GM19035 (cell line): ENCODE measurements around the gene TSTD2.
"Not testable (repeated sequence)": the region's sequence is repeated elsewhere in the genome, so short reads cannot be mapped to it uniquely, and the experiment has no call there.

ENCODE experiments used
- ATAC-seq: cut with Tn5 transposase; IDR thresholded peaks from one replicate; pipeline ENCODE4 v1.9.1; 2021; ENCODE audit not compliant: unreplicated experiment

Gene TSTD2

GRCh38 chr9:97593960-97594359 lies 39.2 kb downstream of the TSTD2 start:
- ATAC-seq: no peak

- no peak for ATAC-seq
These were observed 41.0 kb downstream of the TSTD2 start for GRCh38 chr9:97592126-97592525.

- no peak for ATAC-seq
These were observed 41.6 kb downstream of the TSTD2 start for GRCh38 chr9:97591535-97591934.

- ATAC-seq: not testable (repeated sequence)
These were observed 46.3 kb downstream of the TSTD2 start for GRCh38 chr9:97586909-97587308.

- not testable (repeated sequence) for ATAC-seq
These were observed 48.4 kb downstream of the TSTD2 start for GRCh38 chr9:97584778-97585177.

GRCh38 chr9:97581590-97581989 lies 51.6 kb downstream of the TSTD2 start:
- ATAC-seq: not testable (repeated sequence)

GRCh38 chr9:97579914-97580313 lies 53.3 kb downstream of the TSTD2 start:
- no peak for ATAC-seq

GRCh38 chr9:97578846-97579245 lies 54.3 kb downstream of the TSTD2 start:
- ATAC-seq: no peak

GRCh38 chr9:97577051-97577450 lies 56.1 kb downstream of the TSTD2 start:
- no peak for ATAC-seq

- no peak for ATAC-seq
These were observed 57.4 kb downstream of the TSTD2 start for GRCh38 chr9:97575673-97576200.

GRCh38 chr9:97574921-97575672 lies 58.1 kb downstream of the TSTD2 start:
- ATAC-seq: not testable (repeated sequence)

- ATAC-seq: not testable (repeated sequence)
These were observed 59.0 kb downstream of the TSTD2 start for GRCh38 chr9:97574101-97574571.

GRCh38 chr9:97573482-97574073 lies 59.6 kb downstream of the TSTD2 start:
- ATAC-seq: no peak

GRCh38 chr9:97572892-97573365 lies 60.2 kb downstream of the TSTD2 start:
- no peak for ATAC-seq

- no peak for ATAC-seq
These were observed 60.8 kb downstream of the TSTD2 start for GRCh38 chr9:97572196-97572891.

GRCh38 chr9:97571664-97572063 lies 61.5 kb downstream of the TSTD2 start:
- no peak for ATAC-seq

- ATAC-seq: no peak
These were observed 62.3 kb downstream of the TSTD2 start for GRCh38 chr9:97570899-97571298.

GRCh38 chr9:97568461-97569275 lies 64.5 kb downstream of the TSTD2 start:
- no peak for ATAC-seq

- ATAC-seq: no peak
These were observed 65.3 kb downstream of the TSTD2 start for GRCh38 chr9:97567894-97568202.

- no peak for ATAC-seq
These were observed 65.8 kb downstream of the TSTD2 start for GRCh38 chr9:97567182-97567893.
